ENCODE measurements around the gene RCE1.

DNA sequence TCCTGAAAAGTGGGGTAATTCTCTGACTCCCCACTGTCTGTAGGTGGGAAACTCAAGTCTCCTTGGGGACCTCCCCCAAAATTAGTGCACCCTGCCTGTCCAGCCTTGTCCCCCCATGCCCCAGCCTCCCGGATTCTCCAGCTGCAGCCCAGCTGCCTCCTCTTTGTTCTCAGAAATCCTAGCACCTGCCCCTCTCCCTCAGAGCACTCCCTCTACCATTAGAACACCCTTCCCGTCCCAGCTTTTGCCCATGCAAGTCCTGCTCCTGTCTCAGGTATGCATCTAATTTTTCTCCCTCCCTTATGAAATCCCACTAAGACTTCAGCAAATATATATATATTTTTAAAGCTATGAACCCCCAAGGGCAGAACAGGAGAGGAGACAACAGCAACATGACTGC lies 50.9 kb downstream of the RCE1 start:
- TF ChIP-seq CTCF (IDR thresholded peaks at IDR 0.05): no peak
- no peak for TF ChIP-seq POLR2AphosphoS5 (IDR thresholded peaks at IDR 0.05; ENCODE audit: low read depth, low read length)
- TF ChIP-seq, protein P1, sequence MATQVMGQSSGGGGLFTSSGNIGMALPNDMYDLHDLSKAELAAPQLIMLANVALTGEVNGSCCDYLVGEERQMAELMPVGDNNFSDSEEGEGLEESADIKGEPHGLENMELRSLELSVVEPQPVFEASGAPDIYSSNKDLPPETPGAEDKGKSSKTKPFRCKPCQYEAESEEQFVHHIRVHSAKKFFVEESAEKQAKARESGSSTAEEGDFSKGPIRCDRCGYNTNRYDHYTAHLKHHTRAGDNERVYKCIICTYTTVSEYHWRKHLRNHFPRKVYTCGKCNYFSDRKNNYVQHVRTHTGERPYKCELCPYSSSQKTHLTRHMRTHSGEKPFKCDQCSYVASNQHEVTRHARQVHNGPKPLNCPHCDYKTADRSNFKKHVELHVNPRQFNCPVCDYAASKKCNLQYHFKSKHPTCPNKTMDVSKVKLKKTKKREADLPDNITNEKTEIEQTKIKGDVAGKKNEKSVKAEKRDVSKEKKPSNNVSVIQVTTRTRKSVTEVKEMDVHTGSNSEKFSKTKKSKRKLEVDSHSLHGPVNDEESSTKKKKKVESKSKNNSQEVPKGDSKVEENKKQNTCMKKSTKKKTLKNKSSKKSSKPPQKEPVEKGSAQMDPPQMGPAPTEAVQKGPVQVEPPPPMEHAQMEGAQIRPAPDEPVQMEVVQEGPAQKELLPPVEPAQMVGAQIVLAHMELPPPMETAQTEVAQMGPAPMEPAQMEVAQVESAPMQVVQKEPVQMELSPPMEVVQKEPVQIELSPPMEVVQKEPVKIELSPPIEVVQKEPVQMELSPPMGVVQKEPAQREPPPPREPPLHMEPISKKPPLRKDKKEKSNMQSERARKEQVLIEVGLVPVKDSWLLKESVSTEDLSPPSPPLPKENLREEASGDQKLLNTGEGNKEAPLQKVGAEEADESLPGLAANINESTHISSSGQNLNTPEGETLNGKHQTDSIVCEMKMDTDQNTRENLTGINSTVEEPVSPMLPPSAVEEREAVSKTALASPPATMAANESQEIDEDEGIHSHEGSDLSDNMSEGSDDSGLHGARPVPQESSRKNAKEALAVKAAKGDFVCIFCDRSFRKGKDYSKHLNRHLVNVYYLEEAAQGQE (IDR thresholded peaks at IDR 0.05; ENCODE audit: insufficient read depth in 1 of 2, low read depth in 2 of 2, low read length in 1 of 2): no peak
- TF ChIP-seq TCF7L2 (IDR thresholded peaks at IDR 0.05; ENCODE audit: low read depth, low read length): no peak
- no peak for TF ChIP-seq SIN3A (IDR thresholded peaks at IDR 0.05; ENCODE audit: borderline replicate concordance, insufficient read depth, low read depth, low read length)

Measured in Panc1 (cell line).